B cell (primary cell): ENCODE measurements around the gene ABCC1. TPM values are rescaled to one million over a fixed set of nuclear protein-coding genes. Genes with fewer than 3 reads are reported as not detected.

Experiments used
- ATAC-seq: fragments of 200-7000 bp; cut with Tn5 transposase; one replicate; pipeline ENCODE4 v1.10.0; 2021; ENCODE audit warnings: low read depth, mild to moderate bottlenecking, moderate number of reproducible peaks, moderate library complexity
- CTCF ChIA-PET: fragments of 350-600 bp; sonication (Branson Sonifier 250); formaldehyde crosslinking; loops from one replicate; lab custom pipeline; 2021; ENCODE audit warnings: antibody characterized with exemption, inconsistent platforms; lab: Charles Lee
- POLR2A ChIA-PET: fragments of 350-600 bp; sonication (Branson Sonifier 250); formaldehyde crosslinking; loops from one replicate; lab custom pipeline; 2021; ENCODE audit warnings: antibody characterized with exemption; lab: Charles Lee
- DNase-seq: peaks from one replicate; pipeline ENCODE4 v3.0.0; 2013
- H2AFZ ChIP-seq: 2 replicates; pipeline ENCODE4 v1.6.1; 2012; ENCODE audit warnings: mild to moderate bottlenecking, low read depth, low read length; ENCODE audit not compliant: insufficient read depth, poor library complexity, severe bottlenecking
- H3K27ac ChIP-seq, 2 donors: 1 replicate in 1 of 2; 2 replicates in 1 of 2; pipeline ENCODE4 v1.5.1; 2012 to 2013; ENCODE audit warnings: low read length in 2 of 2, mild to moderate bottlenecking in 2 of 2, moderate library complexity in 1 of 2
- H3K27me3 ChIP-seq, 4 experiments: fragments of 200-600 bp in 1 of 4; sonication (generic) in 1 of 4; replicated peaks in 1 of 4; 1 replicate in 2 of 4; 2 replicates in 2 of 4; pipeline versions ENCODE4 v1.6.1 to v1.7.0; 2013 to 2016; ENCODE audit warnings: low read length in 3 of 4, mild to moderate bottlenecking in 2 of 4, mixed read lengths in 1 of 4, moderate library complexity in 1 of 4; ENCODE audit not compliant: insufficient read depth in 4 of 4, control insufficient read depth in 3 of 4; ENCODE audit errors: control extremely low read depth in 1 of 4
- H3K36me3 ChIP-seq, 2 experiments: replicated peaks in 1 of 2; 1 replicate in 1 of 2; 2 replicates in 1 of 2; pipeline versions ENCODE4 v1.6.1 to v1.7.1; 2013; ENCODE audit warnings: low read length in 1 of 2; ENCODE audit not compliant: insufficient read depth in 2 of 2, control insufficient read depth in 1 of 2; ENCODE audit errors: control extremely low read depth in 1 of 2, extremely low read depth in 1 of 2
- H3K4me1 ChIP-seq, 2 donors: fragments of 200-600 bp in 1 of 2; sonication (generic) in 1 of 2; 1 replicate in 1 of 2; 2 replicates in 1 of 2; pipeline versions ENCODE4 v1.5.1 to v1.6.1; 2013 to 2017; ENCODE audit warnings: low read length in 2 of 2; ENCODE audit not compliant: control insufficient read depth in 2 of 2, insufficient read depth in 2 of 2
- H3K4me2 ChIP-seq: replicated peaks from 2 replicates; pipeline ENCODE3; 2012; ENCODE audit warnings: mild to moderate bottlenecking, low read depth, low read length; ENCODE audit not compliant: poor library complexity, severe bottlenecking
- H3K4me3 ChIP-seq, 5 experiments: fragments of 200-600 bp in 1 of 5; sonication (generic) in 1 of 5; 1 replicate in 3 of 5; 2 replicates in 2 of 5; pipeline versions ENCODE4 v1.5.1 to v1.7.0; 2011 to 2016; ENCODE audit warnings: low read length in 4 of 5, mild to moderate bottlenecking in 4 of 5, low read depth in 2 of 5, control low read depth in 1 of 5, moderate library complexity in 1 of 5; ENCODE audit not compliant: insufficient read depth in 1 of 5; ENCODE audit errors: control extremely low read depth in 1 of 5, extremely low read depth in 1 of 5
- H3K79me2 ChIP-seq: fragments of 200-600 bp; sonication (generic); one replicate; pipeline ENCODE4 v1.6.0; 2016; ENCODE audit warnings: low read length; ENCODE audit not compliant: control insufficient read depth, insufficient read depth
- H3K9ac ChIP-seq: fragments of 200-600 bp; sonication (generic); 2 replicates; pipeline ENCODE4 v1.6.1; 2017; ENCODE audit warnings: mild to moderate bottlenecking, low read length, moderate library complexity
- H3K9me3 ChIP-seq, 3 donors: one replicate each; pipeline versions ENCODE4 v1.6.1 to v1.7.1; 2013; ENCODE audit warnings: low read length in 2 of 3; ENCODE audit not compliant: control insufficient read depth in 2 of 3, insufficient read depth in 1 of 3; ENCODE audit errors: control extremely low read depth in 1 of 3
- H4K20me1 ChIP-seq: 2 replicates; pipeline ENCODE4 v1.6.0; 2012; ENCODE audit warnings: mild to moderate bottlenecking, low read length; ENCODE audit not compliant: insufficient read depth, control insufficient read depth, poor library complexity, severe bottlenecking
- H3K27ac Mint-ChIP-seq: one replicate; pipeline ENCODE4 v1.8.0; 2021; ENCODE audit warnings: mixed read lengths
- H3K27me3 Mint-ChIP-seq: one replicate; pipeline ENCODE4 v1.8.0; 2021; ENCODE audit warnings: mixed read lengths
- H3K4me1 Mint-ChIP-seq: one replicate; pipeline ENCODE4 v1.8.0; 2021; ENCODE audit warnings: mixed read lengths
- H3K4me3 Mint-ChIP-seq: one replicate; pipeline ENCODE4 v1.8.0; 2021; ENCODE audit warnings: mixed read lengths
- H3K9me3 Mint-ChIP-seq: one replicate; pipeline ENCODE4 v1.8.0; 2022; ENCODE audit warnings: mixed read lengths; ENCODE audit not compliant: insufficient read depth
- EZH2 ChIP-seq: IDR thresholded peaks from 2 replicates; pipeline ENCODE4 v1.6.1; 2012; ENCODE audit warnings: borderline replicate concordance, low read depth, mild to moderate bottlenecking, moderate library complexity, low read length; ENCODE audit not compliant: insufficient read depth, poor library complexity, severe bottlenecking
- WGBS: methylation state at CpG from one replicate; pipeline ENCODE4 v1.1.5; 2013; ENCODE audit warnings: missing lambda C conversion rate; ENCODE audit not compliant: insufficient coverage; 5-methylcytosine and 5-hydroxymethylcytosine counted together
- intact Hi-C: fragments of 100-400 bp; cut with micrococcal nuclease; formaldehyde crosslinking; loops from one replicate; pipeline ENCODE4 v1.10.0; 2022
- polyA plus RNA-seq: library from polyadenylated mRNA; depleted of rRNA; stranded (reverse); fragments of >200 nt; gene quantifications from 2 replicates; pipeline ENCODE4 v1.2.3, GENCODE V29; 2012
- total RNA-seq, 2 donors: library from RNA; stranded (reverse); fragments of 120-200 nt in 1 of 2; gene quantifications; 1 replicate in 1 of 2; 2 replicates in 1 of 2; pipeline versions ENCODE4 v1.2.3 to v1.2.4, GENCODE V29; 2013 to 2022
- TF ChIP-seq, protein P1 (sequence below): fragments of 200-600 bp; IDR thresholded peaks from one replicate; pipeline ENCODE4 v1.8.0; 2022; ENCODE audit warnings: antibody characterized with exemption, mild to moderate bottlenecking

ABCC1 gene
- total and polyA plus RNA-seq, 2 donors (not counting 1 experiment from before 2014, with no cell fraction given): 21.8 to 73.0 TPM

DNA sequence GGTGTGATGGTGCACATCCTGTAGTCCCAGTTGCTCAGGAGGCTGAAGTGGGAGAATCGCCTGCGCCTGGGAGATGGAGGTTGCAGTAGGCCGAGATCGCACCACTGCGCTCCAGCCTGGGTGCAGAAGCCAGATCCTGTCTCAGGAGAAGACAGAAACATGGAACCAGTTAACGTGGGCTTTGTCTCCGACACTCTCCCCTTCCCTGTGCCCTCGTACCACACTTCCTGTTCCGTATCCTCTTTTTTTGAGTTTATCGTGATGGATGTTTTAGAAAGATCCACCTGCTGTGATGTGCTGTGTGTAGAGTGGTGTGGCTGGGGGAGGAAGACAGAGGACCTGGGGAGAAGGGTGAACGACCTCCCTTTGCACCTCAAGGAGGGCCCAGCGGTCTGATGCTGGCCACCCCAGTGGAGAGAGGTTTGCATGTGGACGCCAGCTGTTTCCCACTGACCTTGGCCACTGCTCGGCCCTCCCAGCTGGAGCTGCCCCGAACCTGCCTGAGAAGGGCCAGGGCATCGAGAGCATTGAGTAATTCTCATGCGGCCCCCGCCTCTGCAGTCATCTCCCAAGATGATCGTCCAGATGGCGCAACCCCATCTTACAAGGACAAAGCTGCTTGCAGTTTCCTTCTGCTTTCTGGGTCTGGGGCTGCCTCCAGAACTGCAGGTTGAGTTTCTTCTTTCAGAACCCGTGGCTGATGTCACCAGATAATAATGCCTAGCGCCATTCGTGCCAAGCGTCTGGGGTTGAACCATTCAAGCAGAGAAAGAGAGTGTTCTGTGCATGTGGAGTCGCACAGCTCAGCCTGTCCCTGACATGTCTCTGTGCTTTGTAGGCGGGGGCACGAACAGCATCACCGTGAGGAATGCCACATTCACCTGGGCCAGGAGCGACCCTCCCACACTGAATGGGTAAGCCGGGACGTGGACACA is 126.3 kb downstream of the ABCC1 start:
- H3K36me3 ChIP-seq: peaks cover 4 to 57% of the 10 kb centered on the region in 2 experiments
- H3K27ac ChIP-seq: peak overlapping the region in 1 of 2 donors; percentile 11
- 61% methylated on average over 24 of the region's 31 CpGs for WGBS
- Mint-ChIP-seq H3K4me1 (peaks cover 28% of the 10 kb centered on the region), H3K27me3 (no peaks in the 10 kb centered on the region), H3K9me3 (no peaks in the 10 kb centered on the region), H3K27ac (peak overlapping the region; percentile 54), H3K4me3 (peak overlapping the region; percentile 34)
- no peaks in the 10 kb centered on the region for H3K79me2 ChIP-seq
- H2AFZ ChIP-seq: no peak overlapping the region
- no peak overlapping the region for H3K4me2 ChIP-seq
- H3K4me1 ChIP-seq: peaks cover 9 to 29% of the 10 kb centered on the region in 2 donors
- H3K27me3 ChIP-seq: no peaks in the 10 kb centered on the region
- ATAC-seq: peak; percentile 54
- DNase-seq: peak; percentile 39
- no peak overlapping the region for H3K4me3 ChIP-seq
- no peak for TF ChIP-seq EZH2
- TF ChIP-seq, protein P1, sequence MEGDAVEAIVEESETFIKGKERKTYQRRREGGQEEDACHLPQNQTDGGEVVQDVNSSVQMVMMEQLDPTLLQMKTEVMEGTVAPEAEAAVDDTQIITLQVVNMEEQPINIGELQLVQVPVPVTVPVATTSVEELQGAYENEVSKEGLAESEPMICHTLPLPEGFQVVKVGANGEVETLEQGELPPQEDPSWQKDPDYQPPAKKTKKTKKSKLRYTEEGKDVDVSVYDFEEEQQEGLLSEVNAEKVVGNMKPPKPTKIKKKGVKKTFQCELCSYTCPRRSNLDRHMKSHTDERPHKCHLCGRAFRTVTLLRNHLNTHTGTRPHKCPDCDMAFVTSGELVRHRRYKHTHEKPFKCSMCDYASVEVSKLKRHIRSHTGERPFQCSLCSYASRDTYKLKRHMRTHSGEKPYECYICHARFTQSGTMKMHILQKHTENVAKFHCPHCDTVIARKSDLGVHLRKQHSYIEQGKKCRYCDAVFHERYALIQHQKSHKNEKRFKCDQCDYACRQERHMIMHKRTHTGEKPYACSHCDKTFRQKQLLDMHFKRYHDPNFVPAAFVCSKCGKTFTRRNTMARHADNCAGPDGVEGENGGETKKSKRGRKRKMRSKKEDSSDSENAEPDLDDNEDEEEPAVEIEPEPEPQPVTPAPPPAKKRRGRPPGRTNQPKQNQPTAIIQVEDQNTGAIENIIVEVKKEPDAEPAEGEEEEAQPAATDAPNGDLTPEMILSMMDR: no peak
- no peaks in the 10 kb centered on the region for H3K9me3 ChIP-seq
- intact Hi-C loops: no loop called here
- CTCF ChIA-PET: interaction anchor here (1.5 kb wide), 1 partner anchor 15 kb away, joined by 3 read pairs; no protein-coding TSS in a partner anchor
- no peak overlapping the region for H3K9ac ChIP-seq
- POLR2A ChIA-PET: interaction anchor here (0.8 kb wide), 1 partner anchor 126 kb away, joined by 3 read pairs; no protein-coding TSS in a partner anchor
- H4K20me1 ChIP-seq: no peaks in the 10 kb centered on the region

DNA sequence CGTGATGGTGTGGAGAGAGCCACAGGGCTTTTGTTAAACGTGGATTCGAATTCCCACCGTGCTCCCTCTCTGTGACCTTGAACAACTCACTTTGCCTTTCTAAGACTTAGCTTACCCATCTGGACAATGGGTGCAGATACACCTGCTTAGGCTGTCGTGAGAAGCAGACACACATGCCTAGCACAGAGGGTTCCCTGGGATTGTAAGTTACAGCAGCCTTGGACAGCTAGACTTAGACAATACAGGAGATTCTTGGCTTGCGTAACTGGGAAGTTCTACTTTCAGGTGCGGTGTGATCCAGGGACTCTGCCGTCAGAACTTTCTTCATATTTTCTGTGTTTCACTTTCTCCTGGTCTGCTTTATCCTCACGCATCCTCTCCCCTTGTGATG is 127.0 kb downstream of the ABCC1 start:
- ChIA-PET CTCF (interaction anchor here (1.5 kb wide), 1 partner anchor 14 kb away, joined by 3 read pairs; no protein-coding TSS in a partner anchor), POLR2A (interaction anchor here (0.8 kb wide), 1 partner anchor 126 kb away, joined by 3 read pairs; no protein-coding TSS in a partner anchor)
- Histone ChIP-seq H3K79me2 (no peaks in the 10 kb centered on the region), H3K27ac (no peak overlapping the region), H3K4me1 (peaks cover 9 to 29% of the 10 kb centered on the region in 2 donors), H2AFZ (no peak overlapping the region), H3K4me2 (no peak overlapping the region), H3K9me3 (no peaks in the 10 kb centered on the region), H3K9ac (no peak overlapping the region), H3K27me3 (no peaks in the 10 kb centered on the region), H3K36me3 (peaks cover 4 to 61% of the 10 kb centered on the region in 2 experiments), H3K4me3 (no peak overlapping the region), H4K20me1 (no peaks in the 10 kb centered on the region)
- no peak overlapping the region for H3K4me3 Mint-ChIP-seq
- TF ChIP-seq, protein P1: no peak
- no peak for TF ChIP-seq EZH2
- ATAC-seq (no peak), DNase-seq (no peak)
- no peaks in the 10 kb centered on the region for H3K27me3 Mint-ChIP-seq
- peaks cover 28% of the 10 kb centered on the region for H3K4me1 Mint-ChIP-seq
- intact Hi-C loops: no loop called here
- H3K9me3 Mint-ChIP-seq: no peaks in the 10 kb centered on the region
- H3K27ac Mint-ChIP-seq: no peak overlapping the region
- 91% methylated on average over 9 of the region's 9 CpGs for WGBS
